A549 treated with GW870086 at 1 μM for 4 hours (cell line): ENCODE results near the gene UBR3. TPM values are rescaled to one million over a fixed set of nuclear protein-coding genes. Genes with fewer than 3 reads are reported as not detected.

ENCODE experiments used
- total RNA-seq: library from RNA; stranded (reverse); fragments of 200-300 nt; extraction: Qiagen RNA extraction; gene quantifications from 5 replicates; pipeline ENCODE4 v1.2.3, GENCODE V29; 2022; ENCODE audit warnings: low read depth

The UBR3 gene, protein sequence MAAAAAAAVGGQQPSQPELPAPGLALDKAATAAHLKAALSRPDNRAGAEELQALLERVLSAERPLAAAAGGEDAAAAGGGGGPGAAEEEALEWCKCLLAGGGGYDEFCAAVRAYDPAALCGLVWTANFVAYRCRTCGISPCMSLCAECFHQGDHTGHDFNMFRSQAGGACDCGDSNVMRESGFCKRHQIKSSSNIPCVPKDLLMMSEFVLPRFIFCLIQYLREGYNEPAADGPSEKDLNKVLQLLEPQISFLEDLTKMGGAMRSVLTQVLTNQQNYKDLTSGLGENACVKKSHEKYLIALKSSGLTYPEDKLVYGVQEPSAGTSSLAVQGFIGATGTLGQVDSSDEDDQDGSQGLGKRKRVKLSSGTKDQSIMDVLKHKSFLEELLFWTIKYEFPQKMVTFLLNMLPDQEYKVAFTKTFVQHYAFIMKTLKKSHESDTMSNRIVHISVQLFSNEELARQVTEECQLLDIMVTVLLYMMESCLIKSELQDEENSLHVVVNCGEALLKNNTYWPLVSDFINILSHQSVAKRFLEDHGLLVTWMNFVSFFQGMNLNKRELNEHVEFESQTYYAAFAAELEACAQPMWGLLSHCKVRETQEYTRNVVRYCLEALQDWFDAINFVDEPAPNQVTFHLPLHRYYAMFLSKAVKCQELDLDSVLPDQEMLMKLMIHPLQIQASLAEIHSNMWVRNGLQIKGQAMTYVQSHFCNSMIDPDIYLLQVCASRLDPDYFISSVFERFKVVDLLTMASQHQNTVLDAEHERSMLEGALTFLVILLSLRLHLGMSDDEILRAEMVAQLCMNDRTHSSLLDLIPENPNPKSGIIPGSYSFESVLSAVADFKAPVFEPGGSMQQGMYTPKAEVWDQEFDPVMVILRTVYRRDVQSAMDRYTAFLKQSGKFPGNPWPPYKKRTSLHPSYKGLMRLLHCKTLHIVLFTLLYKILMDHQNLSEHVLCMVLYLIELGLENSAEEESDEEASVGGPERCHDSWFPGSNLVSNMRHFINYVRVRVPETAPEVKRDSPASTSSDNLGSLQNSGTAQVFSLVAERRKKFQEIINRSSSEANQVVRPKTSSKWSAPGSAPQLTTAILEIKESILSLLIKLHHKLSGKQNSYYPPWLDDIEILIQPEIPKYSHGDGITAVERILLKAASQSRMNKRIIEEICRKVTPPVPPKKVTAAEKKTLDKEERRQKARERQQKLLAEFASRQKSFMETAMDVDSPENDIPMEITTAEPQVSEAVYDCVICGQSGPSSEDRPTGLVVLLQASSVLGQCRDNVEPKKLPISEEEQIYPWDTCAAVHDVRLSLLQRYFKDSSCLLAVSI (N-terminal part only)
- 7.0 to 11.3 TPM (median 9.4 TPM) in 5 replicates for total RNA-seq

GRCh38 chr2:169827272-169828140 is at the start of gene UBR3:
UBR3 (plus strand) TSS chr2:169827454; CDS start chr2:169827508, 54 bp downstream.

DNA sequence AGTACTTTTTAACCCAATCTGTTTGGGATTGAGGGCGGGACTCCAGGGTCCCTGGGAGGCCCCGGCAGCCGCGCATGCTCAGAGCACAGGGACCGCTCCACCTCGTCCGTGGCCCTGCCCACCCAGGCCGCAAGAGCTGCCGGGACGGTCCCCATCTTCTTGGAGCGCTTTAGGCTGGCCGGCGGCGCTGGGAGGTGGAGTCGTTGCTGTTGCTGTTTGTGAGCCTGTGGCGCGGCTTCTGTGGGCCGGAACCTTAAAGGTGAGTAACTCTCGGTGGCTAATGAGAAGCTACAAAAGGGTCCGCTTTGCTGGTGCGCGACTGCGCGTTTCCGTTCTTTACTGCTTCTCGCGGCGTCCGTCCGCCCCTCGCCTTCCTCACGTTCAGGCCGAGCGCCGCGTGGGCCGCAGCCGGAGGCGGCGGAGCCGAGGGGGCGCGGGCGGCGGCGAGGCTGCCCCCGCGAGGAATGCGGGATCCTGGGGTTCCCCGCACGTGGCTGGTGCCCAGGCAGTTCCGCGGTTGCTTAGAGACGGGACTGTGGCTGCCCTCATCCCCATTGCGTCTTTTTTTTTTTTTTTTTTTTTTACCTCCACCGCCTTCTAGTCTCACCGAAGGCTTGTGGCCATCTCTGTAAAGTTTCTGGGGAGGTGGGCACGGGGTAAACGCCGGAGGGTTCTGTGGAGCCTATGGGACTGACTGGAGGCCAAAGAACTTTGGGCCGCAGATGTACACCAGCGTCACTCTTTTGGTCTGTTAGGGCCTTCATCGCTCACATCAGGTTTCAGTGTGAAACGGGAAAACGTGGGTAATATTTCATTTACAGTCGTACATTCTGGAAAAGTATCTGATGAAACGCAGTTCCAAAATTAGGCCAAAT is 28.3 kb upstream of the UBR3 start, which contains the start of gene SSB:
TSS of gene SSB (plus strand) at position 154 of the 875 bp plus-strand sequence. CDS start 2,090 bp downstream, outside the sequence.

GRCh38 chr2:169824373-169825333 is 2.6 kb upstream of the UBR3 start, which contains the start of gene METTL5:
METTL5 (minus strand) TSS chr2:169824905; CDS start chr2:169824597, 308 bp downstream.

Other genes with a start within 250 kb of the UBR3 start
- 28.9 to 41.3 TPM (median 37.7 TPM) in 5 replicates for gene PPIG, start 243.1 kb upstream of the UBR3 start, total RNA-seq
- 0.13 to 0.81 TPM (median 0.42 TPM) in 5 replicates for gene CFAP210, start 133.0 kb upstream of the UBR3 start, total RNA-seq
- gene PHOSPHO2, start 133.0 kb upstream of the UBR3 start, total RNA-seq = 1.9 to 3.5 TPM (median 3.0 TPM) in 5 replicates
- gene KLHL23, start 93.6 kb upstream of the UBR3 start, total RNA-seq = 6.0 to 7.7 TPM (median 7.1 TPM) in 5 replicates
- gene SSB, start 28.6 kb upstream of the UBR3 start, total RNA-seq = 129 to 149 TPM (median 143 TPM) in 5 replicates
- gene METTL5, start 2.5 kb upstream of the UBR3 start, total RNA-seq = 65.0 to 79.5 TPM (median 69.9 TPM) in 5 replicates